ENCODE measurements around the gene SNX21. TPM values are rescaled to one million over a fixed set of nuclear protein-coding genes. Genes with fewer than 3 reads are reported as not detected.

The SNX21 gene
- total and polyA plus RNA-seq, 9 of the 15 experiments (the other 6 are each of a cell fraction or from before 2014, with no cell fraction given): 0.10 to 1.2 (median 0.42) TPM

DNA sequence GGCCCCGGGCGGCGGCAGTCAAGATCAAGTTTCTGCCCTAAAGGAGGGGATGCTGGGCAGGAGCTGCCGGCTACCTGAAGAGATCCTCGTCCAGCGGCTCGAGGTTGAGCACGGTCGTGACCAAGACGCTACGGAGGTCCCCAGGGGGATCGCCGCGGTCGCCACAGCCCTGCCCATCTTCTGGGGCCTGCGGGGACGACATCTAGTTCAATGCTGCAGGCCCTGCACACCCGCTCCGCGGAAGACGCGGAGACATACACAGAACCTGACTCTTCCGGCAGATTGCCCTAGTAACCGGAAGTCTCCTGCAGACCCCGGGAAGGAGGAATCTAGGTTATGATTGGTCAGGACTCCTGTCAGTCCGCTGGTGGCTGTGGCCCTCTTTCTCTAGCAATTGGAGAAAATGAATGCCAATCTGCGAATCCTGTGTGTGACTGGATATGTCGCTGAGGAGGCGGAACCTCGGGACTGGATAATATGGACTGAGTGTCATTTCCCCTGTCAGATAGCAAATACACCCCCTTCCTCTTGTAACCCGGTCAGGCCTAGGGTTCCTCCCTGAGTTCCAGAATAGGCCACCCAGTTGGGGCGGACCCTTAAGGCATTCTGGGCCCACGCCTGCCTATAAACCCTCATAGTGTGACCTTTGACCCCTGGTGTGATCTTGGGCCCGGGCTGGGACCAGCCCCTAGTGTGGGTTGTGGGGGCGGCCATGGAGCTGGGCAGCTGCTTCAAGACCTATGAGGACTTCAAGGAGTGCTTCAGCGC, 23.7 kb downstream of the SNX21 start, which contains the start of the genes ACOT8 and ZSWIM3 (continued):
- TF ChIP-seq ZBTB9 (CRISPR knock-in tag; IDR thresholded peaks at IDR 0.05) (no peak; the same call in 1 of the 2 replicates), CBX3 (IDR thresholded peaks at IDR 0.05; ENCODE audit: borderline replicate concordance in 1 of 2, low read length in 2 of 2) (no peak), BCLAF1 (IDR thresholded peaks at IDR 0.05; ENCODE audit: borderline replicate concordance in 1 of 2, control insufficient read depth in 1 of 2, low read depth in 2 of 2, low read length in 1 of 2) (no peak), ZNF239 (CRISPR knock-in tag; IDR thresholded peaks at IDR 0.05) (no peak), NFE2L1 (tag; IDR thresholded peaks at IDR 0.05; ENCODE audit: borderline replicate concordance, low read depth) (no peak), MCM2 (IDR thresholded peaks at IDR 0.05; ENCODE audit: low read depth) (no peak), RFX7 (CRISPR knock-in tag; IDR thresholded peaks at IDR 0.05) (no peak)
- TF ChIP-seq, protein P1, sequence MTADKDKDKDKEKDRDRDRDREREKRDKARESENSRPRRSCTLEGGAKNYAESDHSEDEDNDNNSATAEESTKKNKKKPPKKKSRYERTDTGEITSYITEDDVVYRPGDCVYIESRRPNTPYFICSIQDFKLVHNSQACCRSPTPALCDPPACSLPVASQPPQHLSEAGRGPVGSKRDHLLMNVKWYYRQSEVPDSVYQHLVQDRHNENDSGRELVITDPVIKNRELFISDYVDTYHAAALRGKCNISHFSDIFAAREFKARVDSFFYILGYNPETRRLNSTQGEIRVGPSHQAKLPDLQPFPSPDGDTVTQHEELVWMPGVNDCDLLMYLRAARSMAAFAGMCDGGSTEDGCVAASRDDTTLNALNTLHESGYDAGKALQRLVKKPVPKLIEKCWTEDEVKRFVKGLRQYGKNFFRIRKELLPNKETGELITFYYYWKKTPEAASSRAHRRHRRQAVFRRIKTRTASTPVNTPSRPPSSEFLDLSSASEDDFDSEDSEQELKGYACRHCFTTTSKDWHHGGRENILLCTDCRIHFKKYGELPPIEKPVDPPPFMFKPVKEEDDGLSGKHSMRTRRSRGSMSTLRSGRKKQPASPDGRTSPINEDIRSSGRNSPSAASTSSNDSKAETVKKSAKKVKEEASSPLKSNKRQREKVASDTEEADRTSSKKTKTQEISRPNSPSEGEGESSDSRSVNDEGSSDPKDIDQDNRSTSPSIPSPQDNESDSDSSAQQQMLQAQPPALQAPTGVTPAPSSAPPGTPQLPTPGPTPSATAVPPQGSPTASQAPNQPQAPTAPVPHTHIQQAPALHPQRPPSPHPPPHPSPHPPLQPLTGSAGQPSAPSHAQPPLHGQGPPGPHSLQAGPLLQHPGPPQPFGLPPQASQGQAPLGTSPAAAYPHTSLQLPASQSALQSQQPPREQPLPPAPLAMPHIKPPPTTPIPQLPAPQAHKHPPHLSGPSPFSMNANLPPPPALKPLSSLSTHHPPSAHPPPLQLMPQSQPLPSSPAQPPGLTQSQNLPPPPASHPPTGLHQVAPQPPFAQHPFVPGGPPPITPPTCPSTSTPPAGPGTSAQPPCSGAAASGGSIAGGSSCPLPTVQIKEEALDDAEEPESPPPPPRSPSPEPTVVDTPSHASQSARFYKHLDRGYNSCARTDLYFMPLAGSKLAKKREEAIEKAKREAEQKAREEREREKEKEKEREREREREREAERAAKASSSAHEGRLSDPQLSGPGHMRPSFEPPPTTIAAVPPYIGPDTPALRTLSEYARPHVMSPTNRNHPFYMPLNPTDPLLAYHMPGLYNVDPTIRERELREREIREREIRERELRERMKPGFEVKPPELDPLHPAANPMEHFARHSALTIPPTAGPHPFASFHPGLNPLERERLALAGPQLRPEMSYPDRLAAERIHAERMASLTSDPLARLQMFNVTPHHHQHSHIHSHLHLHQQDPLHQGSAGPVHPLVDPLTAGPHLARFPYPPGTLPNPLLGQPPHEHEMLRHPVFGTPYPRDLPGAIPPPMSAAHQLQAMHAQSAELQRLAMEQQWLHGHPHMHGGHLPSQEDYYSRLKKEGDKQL (CRISPR knock-in tag; IDR thresholded peaks at IDR 0.05; ENCODE audit: borderline replicate concordance): no peak
